Stimulated activated CD4-positive, alpha-beta T cell treated with anti-CD3 and anti-CD28 coated beads, Interleukin-1b, Interleukin-23, amount 100 ng/mL, for 1 hour (primary cell): Measurements from ENCODE around the gene TRMT112.
A peak's percentile ranks its signal among the peaks of the same experiment; 100 is the strongest.

Source experiments
- DNase-seq, 2 donors: peaks; one replicate each; pipeline ENCODE4 v3.0.0-alpha.2; 2020; ENCODE audit warnings: low read depth in 2 of 2

TRMT112 gene

DNA sequence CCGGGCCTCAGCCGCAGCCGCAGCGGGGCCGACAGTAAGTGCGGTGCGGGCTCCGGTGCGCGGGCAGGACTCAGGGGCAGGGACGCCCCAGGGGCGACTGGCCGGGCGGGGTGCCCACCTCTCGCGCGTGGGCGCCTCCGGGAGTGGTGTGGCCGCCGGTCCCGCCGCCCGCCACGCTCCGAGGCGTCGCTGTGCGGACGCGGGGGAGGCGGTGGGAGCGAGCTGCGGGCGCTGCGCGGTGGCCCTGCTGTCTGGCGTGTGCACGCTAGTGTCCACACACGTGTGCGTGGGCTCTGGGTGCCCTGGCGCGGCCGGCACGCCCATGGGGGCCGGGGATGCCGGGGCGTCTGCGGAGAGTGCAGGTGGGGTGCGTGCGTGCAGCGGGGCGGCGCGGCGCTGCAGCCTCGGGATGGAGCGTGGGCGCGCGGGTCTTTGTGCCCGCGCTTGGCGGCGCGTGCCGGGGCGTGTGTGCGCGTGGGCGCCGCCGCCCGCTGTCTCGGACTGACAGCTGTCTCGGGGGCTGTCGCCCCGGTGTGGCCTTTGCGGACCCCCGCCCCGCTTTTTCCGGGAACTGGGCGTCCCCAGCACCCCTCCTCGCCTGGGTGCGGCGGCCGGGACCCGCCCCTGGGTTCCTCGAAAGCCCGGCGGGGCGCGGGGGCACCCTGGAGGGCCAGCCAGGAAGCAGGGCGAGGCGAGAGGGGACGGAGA lies 25.5 kb downstream of the TRMT112 start:
- DNase-seq = no peak

- DNase-seq = no peak
Observed at GRCh38 chr11:64291262-64291751, 26.1 kb downstream of the TRMT112 start, which contains the start of gene KCNK4. KCNK4 (plus strand) TSS chr11:64291302; CDS start chr11:64293019, 1,717 bp downstream.

DNA sequence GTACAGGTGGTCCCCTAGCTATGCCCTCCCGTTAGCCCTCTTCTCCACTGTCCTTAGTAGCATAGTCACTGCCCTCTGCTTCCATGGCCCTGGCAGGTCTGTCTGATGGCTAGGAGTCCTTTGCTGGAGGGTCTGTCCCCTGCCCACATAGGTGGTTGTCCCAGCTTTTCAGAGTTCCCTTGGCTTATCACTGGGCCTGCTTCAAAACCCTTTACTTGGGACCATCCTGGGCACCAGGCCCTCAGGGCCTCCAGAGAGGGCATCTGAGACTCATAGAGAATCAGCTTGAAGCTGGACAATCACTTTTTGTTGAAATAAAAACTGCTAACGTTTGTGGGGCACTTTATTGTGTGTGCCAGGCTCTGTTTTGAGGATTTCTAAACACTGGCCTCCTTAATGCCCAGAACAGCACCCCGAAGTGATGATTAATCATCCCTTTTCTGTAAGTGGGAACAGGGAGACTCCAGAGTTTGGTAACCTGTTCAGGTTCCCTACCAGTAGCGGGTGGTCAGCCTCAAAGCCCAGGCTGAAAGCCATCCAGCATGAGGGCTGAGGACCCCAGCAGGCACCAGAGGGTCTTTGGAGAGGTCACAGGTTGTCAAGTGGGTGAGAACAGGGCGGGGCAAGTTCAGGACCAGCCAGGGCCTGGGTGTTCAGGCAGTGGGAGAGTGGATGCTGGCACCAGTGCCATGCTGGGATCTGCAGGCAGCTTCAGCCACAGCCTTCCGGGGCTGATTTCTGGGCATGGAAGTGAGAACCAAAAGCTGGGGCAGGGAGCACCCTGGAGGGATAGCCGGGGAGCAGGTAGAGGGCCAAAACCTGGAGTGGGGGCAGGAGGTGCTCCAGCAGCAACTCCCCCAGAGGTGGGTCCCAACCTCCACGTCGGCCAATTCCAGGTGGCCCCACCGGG lies 26.8 kb downstream of the TRMT112 start:
- no peak for DNase-seq

GRCh38 chr11:64289002-64289564 lies 28.3 kb downstream of the TRMT112 start:
- no peak for DNase-seq

- DNase-seq = no peak
Observed at GRCh38 chr11:64288353-64288750, 29.0 kb downstream of the TRMT112 start.

DNA sequence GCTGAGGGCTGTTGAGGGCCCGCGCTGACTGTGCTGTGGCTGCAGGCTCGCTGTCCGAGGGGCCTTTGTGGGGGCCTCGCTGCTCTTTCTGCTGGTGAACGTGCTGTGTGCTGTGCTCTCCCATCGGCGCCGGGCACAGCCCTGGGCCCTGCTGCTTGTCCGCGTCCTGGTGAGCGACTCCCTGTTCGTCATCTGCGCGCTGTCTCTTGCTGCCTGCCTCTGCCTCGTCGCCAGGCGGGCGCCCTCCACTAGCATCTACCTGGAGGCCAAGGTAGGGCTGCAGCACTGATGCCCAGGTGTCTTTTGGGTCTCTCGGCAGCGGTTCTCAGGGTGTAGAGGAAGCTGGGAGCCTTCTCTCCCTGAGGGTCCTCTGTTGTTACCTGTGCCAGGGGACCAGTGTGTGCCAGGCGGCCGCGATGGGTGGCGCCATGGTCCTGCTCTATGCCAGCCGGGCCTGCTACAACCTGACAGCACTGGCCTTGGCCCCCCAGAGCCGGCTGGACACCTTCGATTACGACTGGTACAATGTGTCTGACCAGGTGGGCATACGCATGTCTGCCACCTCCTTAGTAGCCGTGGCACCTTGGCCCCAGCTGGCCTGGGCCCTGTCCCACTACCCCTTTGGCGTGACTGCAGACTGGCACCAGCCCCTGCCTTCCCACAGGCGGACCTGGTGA lies 29.5 kb downstream of the TRMT112 start:
- no peak for DNase-seq

DNA sequence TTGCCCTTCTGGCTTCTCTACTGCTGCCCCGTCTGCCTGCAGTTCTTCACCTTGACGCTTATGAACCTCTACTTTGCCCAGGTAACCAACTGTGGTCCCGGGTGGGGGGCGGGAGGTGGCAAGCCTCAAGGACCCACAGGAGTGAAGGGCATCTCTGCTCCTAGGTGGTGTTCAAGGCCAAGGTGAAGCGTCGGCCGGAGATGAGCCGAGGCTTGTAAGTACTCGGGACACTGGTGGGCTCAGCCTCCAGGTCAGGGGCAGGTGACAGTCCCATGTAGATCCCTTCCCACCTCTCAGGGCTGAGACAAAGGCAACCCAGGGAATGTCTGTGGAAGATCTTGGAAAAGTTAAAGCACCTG lies 30.6 kb downstream of the TRMT112 start:
- no peak for DNase-seq

- no peak for DNase-seq
Observed at GRCh38 chr11:64285885-64286800, 31.2 kb downstream of the TRMT112 start.

DNA sequence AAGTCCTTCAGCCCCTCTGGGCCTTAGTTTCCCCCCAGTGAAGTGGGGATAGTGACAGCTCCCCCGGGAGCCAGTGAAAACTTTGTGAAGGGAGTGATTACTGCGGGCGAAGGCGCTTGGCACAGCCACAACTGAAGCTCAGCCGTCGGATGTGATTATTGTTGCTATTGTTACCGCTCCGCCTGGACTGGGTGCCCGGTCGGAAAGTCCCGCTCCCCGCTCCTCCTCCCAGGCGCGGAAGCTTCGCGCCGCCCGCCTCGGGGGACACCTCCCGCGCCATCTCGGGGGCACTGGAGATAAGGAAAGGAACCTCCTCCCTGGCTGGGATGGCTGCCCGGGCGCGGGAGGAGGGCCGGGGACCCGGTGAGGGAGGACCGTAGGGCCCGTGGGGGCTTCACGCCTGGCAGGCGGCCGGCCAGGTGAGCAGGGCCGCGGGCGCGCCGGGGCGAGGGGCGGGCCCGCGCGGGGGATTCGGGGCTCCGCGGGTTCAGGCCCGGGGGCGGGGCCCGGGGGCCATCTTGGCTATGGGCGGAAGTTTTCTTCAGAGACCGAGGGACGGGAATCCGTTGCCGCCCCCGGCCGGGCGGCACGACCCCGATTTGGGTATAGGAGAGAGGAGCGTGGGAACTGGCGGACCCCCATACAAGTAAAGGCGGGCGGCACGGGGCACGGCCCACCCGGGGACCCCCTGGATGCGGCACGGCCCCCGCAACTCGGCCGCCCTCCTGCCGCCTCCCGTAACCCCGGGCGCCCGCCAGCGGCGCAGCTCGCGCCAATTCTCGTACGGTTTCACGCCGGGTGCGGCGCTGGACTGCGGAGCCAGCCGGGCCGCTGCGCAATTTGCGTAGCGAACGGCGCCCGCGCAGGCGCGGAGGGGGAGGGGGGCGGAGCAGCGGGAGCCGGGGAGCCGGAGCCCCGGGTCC lies 32.1 kb downstream of the TRMT112 start, which contains the start of gene GPR137:
Gene GPR137, plus strand, starts transcription at position 887 of the 923 bp plus-strand sequence. CDS start 677 bp downstream, outside the sequence.
- peak; percentile 71 to 93 for DNase-seq

DNA sequence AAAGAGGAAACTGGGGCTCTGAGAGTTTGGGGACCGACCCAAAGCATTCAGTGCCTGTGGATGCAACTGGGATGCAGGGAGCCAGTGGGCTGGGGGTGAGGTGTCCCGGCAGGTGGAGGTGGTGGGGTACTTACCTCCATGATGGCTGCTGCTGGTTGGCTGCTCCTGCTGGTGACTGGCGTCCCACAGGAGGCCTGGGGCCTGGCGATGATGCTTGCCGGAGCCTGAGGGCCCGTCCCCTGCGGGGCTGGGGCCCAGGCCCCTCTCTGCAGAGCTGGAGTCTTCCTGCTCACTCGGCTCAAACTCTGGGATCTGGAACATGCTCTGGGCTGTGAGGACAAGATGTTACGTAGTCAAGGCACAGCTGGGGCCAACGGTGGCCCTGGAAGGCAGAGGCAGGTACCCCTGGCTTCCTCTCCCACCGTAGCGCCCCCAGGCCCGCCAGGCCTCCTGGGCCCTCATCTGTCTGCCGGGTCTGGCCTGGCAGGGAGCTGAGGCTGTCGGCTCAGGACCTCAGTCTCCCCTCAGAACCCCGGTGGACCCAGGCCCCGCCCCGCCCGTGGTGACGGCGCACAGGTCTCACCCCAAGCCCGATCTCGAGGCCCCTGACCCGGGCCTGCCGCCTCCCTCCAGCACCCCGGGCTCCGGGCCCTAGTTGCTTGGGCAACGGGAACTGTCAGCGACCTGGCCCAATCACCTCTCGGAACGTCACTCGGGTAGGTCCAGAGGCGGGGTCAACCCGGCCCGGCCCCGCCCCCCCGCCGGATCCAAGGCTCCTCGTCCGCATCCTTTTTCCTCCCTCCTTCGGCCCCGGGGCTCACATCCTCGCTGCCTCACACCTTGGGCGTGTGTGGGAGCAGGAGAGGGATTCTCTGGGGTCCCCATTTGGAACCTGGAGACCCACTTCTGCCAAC lies 33.1 kb downstream of the TRMT112 start, which contains the start of gene BAD:
Gene BAD, minus strand, starts transcription at position 618 of the 914 bp plus-strand sequence. Its CDS starts 297 bp downstream, at position 321.
- peak; percentile 83 to 88 for DNase-seq

GRCh38 chr11:64283092-64283491 lies 34.3 kb downstream of the TRMT112 start:
- DNase-seq = no peak

- DNase-seq = no peak
Observed at GRCh38 chr11:64281957-64282770, 35.2 kb downstream of the TRMT112 start.

GRCh38 chr11:64278576-64279190 lies 38.7 kb downstream of the TRMT112 start:
- no peak for DNase-seq

DNA sequence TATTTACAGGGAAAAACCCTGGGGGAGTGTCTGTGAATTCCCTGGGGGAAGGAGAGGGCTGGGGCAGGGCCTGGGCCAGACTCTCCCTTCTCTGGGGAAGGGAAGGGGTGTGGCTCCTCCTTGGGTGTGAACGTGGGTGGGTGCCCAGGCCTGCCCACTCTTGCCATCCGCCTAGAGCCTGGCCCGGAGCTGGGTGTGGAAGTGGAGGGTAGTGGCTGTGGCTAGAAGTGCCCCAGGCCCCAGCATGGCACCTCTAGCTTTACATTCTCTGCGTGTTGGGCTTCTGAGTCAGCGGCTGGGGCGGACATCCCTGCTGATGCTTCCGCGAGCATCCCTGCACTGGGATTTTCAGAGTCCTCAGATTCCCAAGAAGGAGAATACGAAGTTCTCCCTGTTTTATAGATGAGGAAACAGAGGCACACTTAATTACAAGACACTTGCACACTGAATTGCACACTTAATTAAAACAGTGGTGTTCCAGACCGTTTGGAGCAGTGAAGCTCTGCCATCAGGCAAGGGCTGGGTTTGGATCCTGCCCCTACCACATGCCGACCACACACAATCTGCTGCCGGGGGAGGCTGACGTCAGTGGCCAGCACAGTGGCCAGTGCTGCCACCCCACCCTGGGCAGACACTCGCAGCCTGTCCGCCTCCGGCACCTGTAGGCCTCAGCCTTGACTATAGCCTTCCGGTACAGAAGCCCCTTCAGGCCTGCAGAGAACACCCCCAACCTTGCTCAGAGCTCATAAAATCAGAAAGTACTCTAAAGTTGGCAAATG lies 40.5 kb downstream of the TRMT112 start:
- DNase-seq = no peak

- DNase-seq = no peak
Observed at GRCh38 chr11:64275841-64276240, 41.5 kb downstream of the TRMT112 start.
